Measurements from ENCODE around the gene PLEKHA1. TPM values are rescaled to one million over a fixed set of nuclear protein-coding genes. Genes with fewer than 3 reads are reported as not detected.

PLEKHA1 gene
- total RNA-seq, 1 experiment from 2014 or later, result 30.6 TPM

GRCh38 chr10:122475591-122476332, 101.3 kb downstream of the PLEKHA1 start:
- no peaks in the 10 kb centered on the region for H3K4me1 ChIP-seq (ENCODE audit: control insufficient read depth in 1 of 2, insufficient read depth in 2 of 2, low read length in 2 of 2)
- no peak overlapping the region for H2AFZ ChIP-seq (ENCODE audit: low read depth, low read length, poor library complexity, severe bottlenecking)
- DNase-seq (ENCODE audit: low read depth, low spot score), result no peak
- ChIA-PET CTCF (no interaction called here), RAD21 (ENCODE audit: low non-redundant PET in 1 of 2, low total read pairs in 2 of 2, uncharacterized antibody in 2 of 2, unreplicated experiment in 2 of 2) (no interaction called here), POLR2A (no interaction called here)
- TF ChIP-seq POLR2AphosphoS5 (IDR thresholded peaks at IDR 0.05; ENCODE audit: low read depth, low read length) (no peak), EGR1 (IDR thresholded peaks at IDR 0.05; ENCODE audit: low read depth) (no peak), YY1 (IDR thresholded peaks at IDR 0.05; ENCODE audit: extremely low read depth, insufficient replicate concordance, low read depth, low read length) (no peak), EZH2phosphoT487 (IDR thresholded peaks at IDR 0.05; ENCODE audit: borderline replicate concordance) (no peak), RAD21 (IDR thresholded peaks at IDR 0.05; ENCODE audit: low read depth) (no peak), ATF3 (IDR thresholded peaks at IDR 0.05) (no peak), SRF (IDR thresholded peaks at IDR 0.05; ENCODE audit: low read depth) (no peak), MAX (IDR thresholded peaks at IDR 0.05) (no peak), ZNF274 (IDR thresholded peaks at IDR 0.05; ENCODE audit: low read depth, low read length) (no peak), JUND (IDR thresholded peaks at IDR 0.05) (no peak), ELF1 (IDR thresholded peaks at IDR 0.05; ENCODE audit: borderline replicate concordance, low read depth) (no peak), TCF7L2 (IDR thresholded peaks at IDR 0.05; ENCODE audit: borderline replicate concordance, extremely low read depth, insufficient read depth, insufficient read length) (no peak), EZH2 (IDR thresholded peaks at IDR 0.05) (no peak), POLR2A (IDR thresholded peaks at IDR 0.05; ENCODE audit: borderline replicate concordance, extremely low read depth, insufficient read depth, insufficient read length) (no peak), REST (IDR thresholded peaks at IDR 0.05; ENCODE audit: low read depth) (no peak), ZFX (IDR thresholded peaks at IDR 0.05) (no peak), FOSL1 (IDR thresholded peaks at IDR 0.05; ENCODE audit: low read depth) (no peak), CTCF (IDR thresholded peaks at IDR 0.05 in 2 of 3, conservative IDR thresholded peaks at IDR 0.05 in 1 of 3; ENCODE audit: borderline replicate concordance in 1 of 3, insufficient read depth in 1 of 3, low read depth in 2 of 3, low read length in 2 of 3) (no peak)
- intact Hi-C loops (cut with micrococcal nuclease), result no loop called here
- no peaks in the 10 kb centered on the region for H3K9me3 ChIP-seq (ENCODE audit: control insufficient read depth in 1 of 2, insufficient read depth in 1 of 2, low read depth in 1 of 2, low read length in 2 of 2)
- H3K27ac ChIP-seq (ENCODE audit: low read depth, low read length), result no peak overlapping the region
- no peaks in the 10 kb centered on the region for H3K27me3 ChIP-seq (ENCODE audit: insufficient read depth, low read length)
- BruUV-seq (replicated peaks), result no TSS peak
- H3K36me3 ChIP-seq (ENCODE audit: control insufficient read depth in 1 of 2, insufficient read depth in 2 of 2, low read length in 2 of 2), result no peaks in the 10 kb centered on the region
- ATAC-seq, result 0 out of 2 replicates have a peak, but pooled peaks have one; percentile 37
- H3K9me2 ChIP-seq (ENCODE audit: insufficient read depth), result no peaks in the 10 kb centered on the region
- no peaks in the 10 kb centered on the region for H3K79me2 ChIP-seq (ENCODE audit: insufficient read depth, low read length)
- no peak overlapping the region for H3K9ac ChIP-seq (ENCODE audit: low read length)
- H3K4me2 ChIP-seq (ENCODE audit: low read length), result no peak overlapping the region
- H3K4me3 ChIP-seq (replicated peaks in 1 of 2; ENCODE audit: low read depth in 1 of 2, low read length in 2 of 2), result no peak overlapping the region
- H4K20me1 ChIP-seq (ENCODE audit: insufficient read depth), result no peaks in the 10 kb centered on the region
